ENCODE results near the gene RBM42. TPM values are rescaled to one million over a fixed set of nuclear protein-coding genes. Genes with fewer than 3 reads are reported as not detected.

The RBM42 gene
- total RNA-seq, 4 donors from 2014 or later = 63.1 to 112 (median 95.2) TPM

GRCh38 chr19:35642798-35643254 is 14.0 kb downstream of the RBM42 start:
- Histone ChIP-seq H3K36me3 (peaks cover 1 to 6% (median 5%) of the 10 kb centered on the region in 4 donors), H3K27me3 (no peaks in the 10 kb centered on the region), H3K27ac (replicated peaks in 1 of 4) (peak overlapping the region; percentile 83 to 95 (median 88)), H3K4me1 (peaks cover 15 to 46% (median 44%) of the 10 kb centered on the region in 4 donors), H3K4me3 (peak overlapping the region; percentile 59 to 80 (median 62)), H3K9me3 (no peaks in the 10 kb centered on the region)
- 64% methylated on average over 5 of the region's 15 CpGs for WGBS
- intact Hi-C loops (cut with DNase I) = loop anchor here (2.0 kb wide), 1 partner anchor 14 kb away; the partner anchor contains the start of gene RBM42
- TF ChIP-seq POLR2AphosphoS5 (IDR thresholded peaks at IDR 0.05) = no peak
- no peak for TF ChIP-seq EP300 (IDR thresholded peaks at IDR 0.05)
- no peak for TF ChIP-seq POLR2A (IDR thresholded peaks at IDR 0.05; ENCODE audit: low read depth)
- TF ChIP-seq CTCF (IDR thresholded peaks at IDR 0.05) = no peak
- no peak for DNase-seq (ENCODE audit: extremely low spot score)

GRCh38 chr19:35643255-35644205 is 14.7 kb downstream of the RBM42 start:
- H3K4me3 ChIP-seq = peak overlapping the region; percentile 59 to 80 (median 62)
- intact Hi-C loops (cut with DNase I) = loop anchor here (2.0 kb wide), 1 partner anchor 15 kb away; the partner anchor contains the start of gene RBM42
- H3K36me3 ChIP-seq = no peaks in the 10 kb centered on the region
- no peaks in the 10 kb centered on the region for H3K9me3 ChIP-seq
- peak; percentile 95 for DNase-seq (ENCODE audit: extremely low spot score)
- WGBS = 0% methylated on average over 15 of the region's 69 CpGs
- H3K27ac ChIP-seq (replicated peaks in 1 of 4) = peak overlapping the region; percentile 83 to 95 (median 88)
- no peaks in the 10 kb centered on the region for H3K27me3 ChIP-seq
- H3K4me1 ChIP-seq = peaks cover 15 to 47% (median 45%) of the 10 kb centered on the region in 4 donors
- TF ChIP-seq CTCF (IDR thresholded peaks at IDR 0.05) (peak in 1 of 3 experiments; percentile 5), POLR2A (IDR thresholded peaks at IDR 0.05; ENCODE audit: low read depth) (no peak), POLR2AphosphoS5 (IDR thresholded peaks at IDR 0.05) (peak; percentile 17 to 75), EP300 (IDR thresholded peaks at IDR 0.05) (no peak)

GRCh38 chr19:35644206-35644986 is 15.6 kb downstream of the RBM42 start:
- intact Hi-C loops (cut with DNase I) = no loop called here
- TF ChIP-seq POLR2A (IDR thresholded peaks at IDR 0.05; ENCODE audit: low read depth) (peak; percentile 19), CTCF (IDR thresholded peaks at IDR 0.05) (no peak), EP300 (IDR thresholded peaks at IDR 0.05) (no peak), POLR2AphosphoS5 (IDR thresholded peaks at IDR 0.05) (peak; percentile 51 to 76)
- H3K4me1 ChIP-seq = peaks cover 21 to 56% (median 54%) of the 10 kb centered on the region in 4 donors
- peak overlapping the region; percentile 59 to 80 (median 62) for H3K4me3 ChIP-seq
- under 1% methylated on average over 36 of the region's 60 CpGs for WGBS
- no peaks in the 10 kb centered on the region for H3K36me3 ChIP-seq
- peak; percentile 98 for DNase-seq (ENCODE audit: extremely low spot score)
- H3K9me3 ChIP-seq = no peaks in the 10 kb centered on the region
- H3K27ac ChIP-seq (replicated peaks in 1 of 4) = peak overlapping the region; percentile 83 to 95 (median 88)
- no peaks in the 10 kb centered on the region for H3K27me3 ChIP-seq

GRCh38 chr19:35644987-35645679 is 16.3 kb downstream of the RBM42 start:
- TF ChIP-seq POLR2A (IDR thresholded peaks at IDR 0.05; ENCODE audit: low read depth) (no peak), EP300 (IDR thresholded peaks at IDR 0.05) (no peak), POLR2AphosphoS5 (IDR thresholded peaks at IDR 0.05) (peak in 1 of 2 donors; percentile 7)
- peak overlapping the region; percentile 59 to 80 (median 62) for H3K4me3 ChIP-seq
- no peaks in the 10 kb centered on the region for H3K9me3 ChIP-seq
- H3K4me1 ChIP-seq = peaks cover 28 to 63% (median 61%) of the 10 kb centered on the region in 4 donors
- peak; percentile 95 for DNase-seq (ENCODE audit: extremely low spot score)
- H3K27ac ChIP-seq (replicated peaks in 1 of 4) = peak overlapping the region; percentile 83 to 95 (median 88)
- intact Hi-C loops (cut with DNase I) = no loop called here
- no peaks in the 10 kb centered on the region for H3K27me3 ChIP-seq
- 25% methylated on average over 15 of the region's 20 CpGs for WGBS
- peaks cover 0 to 4% (median 2%) of the 10 kb centered on the region in 4 donors for H3K36me3 ChIP-seq
